ENCODE data around the gene THRB.

DNA sequence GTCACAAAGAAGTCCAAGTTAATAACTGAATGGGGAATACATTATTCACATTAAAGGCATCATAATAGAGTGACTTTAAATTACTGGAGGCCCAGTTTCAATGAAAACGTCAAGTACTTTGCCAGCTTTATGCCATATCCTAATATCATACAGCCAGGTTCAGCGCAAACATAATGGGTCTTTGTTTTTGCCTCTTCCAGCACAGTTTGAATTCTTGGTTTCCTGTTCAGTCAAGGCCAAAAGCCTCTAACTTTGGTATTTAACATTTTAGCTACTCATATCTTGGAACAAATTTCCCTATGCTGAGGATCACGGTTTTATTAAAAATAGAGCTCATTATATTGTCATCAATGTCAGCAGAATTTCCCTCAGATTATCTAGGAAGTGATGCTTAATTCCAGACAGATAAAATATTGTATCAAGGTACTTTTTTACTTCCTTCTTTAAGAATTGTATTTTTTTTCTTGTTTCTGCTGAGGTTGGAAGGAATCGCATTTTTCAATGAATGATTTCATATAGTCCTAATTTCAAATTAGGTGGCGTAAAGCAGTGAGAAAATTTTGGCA, 269.2 kb downstream of the THRB start:
- TF ChIP-seq, protein P1, sequence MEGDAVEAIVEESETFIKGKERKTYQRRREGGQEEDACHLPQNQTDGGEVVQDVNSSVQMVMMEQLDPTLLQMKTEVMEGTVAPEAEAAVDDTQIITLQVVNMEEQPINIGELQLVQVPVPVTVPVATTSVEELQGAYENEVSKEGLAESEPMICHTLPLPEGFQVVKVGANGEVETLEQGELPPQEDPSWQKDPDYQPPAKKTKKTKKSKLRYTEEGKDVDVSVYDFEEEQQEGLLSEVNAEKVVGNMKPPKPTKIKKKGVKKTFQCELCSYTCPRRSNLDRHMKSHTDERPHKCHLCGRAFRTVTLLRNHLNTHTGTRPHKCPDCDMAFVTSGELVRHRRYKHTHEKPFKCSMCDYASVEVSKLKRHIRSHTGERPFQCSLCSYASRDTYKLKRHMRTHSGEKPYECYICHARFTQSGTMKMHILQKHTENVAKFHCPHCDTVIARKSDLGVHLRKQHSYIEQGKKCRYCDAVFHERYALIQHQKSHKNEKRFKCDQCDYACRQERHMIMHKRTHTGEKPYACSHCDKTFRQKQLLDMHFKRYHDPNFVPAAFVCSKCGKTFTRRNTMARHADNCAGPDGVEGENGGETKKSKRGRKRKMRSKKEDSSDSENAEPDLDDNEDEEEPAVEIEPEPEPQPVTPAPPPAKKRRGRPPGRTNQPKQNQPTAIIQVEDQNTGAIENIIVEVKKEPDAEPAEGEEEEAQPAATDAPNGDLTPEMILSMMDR (IDR thresholded peaks at IDR 0.05): no peak
- TF ChIP-seq POLR2A (IDR thresholded peaks at IDR 0.05): no peak
